ENCODE measurements around the gene AHRR.
A peak's percentile ranks its signal among the peaks of the same experiment; 100 is the strongest.
"Not testable (repeated sequence)": the region's sequence is repeated elsewhere in the genome, so short reads cannot be mapped to it uniquely, and the experiment has no call there.

The AHRR gene

DNA sequence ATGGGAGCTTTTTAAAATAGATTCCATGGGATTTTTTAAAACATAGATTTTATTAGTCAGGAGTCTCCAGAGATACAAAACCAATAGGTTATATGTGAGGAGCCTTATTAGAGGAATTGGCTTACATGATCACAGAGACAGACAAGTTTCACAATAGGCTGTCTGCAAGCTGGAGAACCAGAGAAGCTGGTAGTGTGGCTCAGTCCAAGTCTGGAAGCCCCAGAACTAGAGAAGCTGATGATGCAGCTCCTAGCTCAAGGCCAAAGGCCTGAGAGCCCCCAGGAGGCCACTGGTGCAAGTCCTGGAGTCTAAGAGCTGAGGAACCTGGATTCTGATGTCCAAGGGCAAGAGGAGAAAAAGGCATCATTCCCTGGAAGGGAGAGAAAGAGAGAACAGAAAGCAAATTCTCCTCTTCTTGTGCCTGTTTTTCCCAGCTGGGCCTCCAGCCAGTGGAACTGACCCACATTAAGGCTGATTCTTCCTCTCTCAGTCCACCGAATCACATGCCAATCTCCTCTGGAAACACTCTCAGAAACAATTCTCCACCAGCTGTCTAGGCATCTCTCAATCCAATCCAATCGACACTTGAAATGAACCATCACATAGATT lies 59.3 kb downstream of the AHRR start:
- no peak for DNase-seq

GRCh38 chr5:383066-383465 lies 61.6 kb downstream of the AHRR start:
- DNase-seq = no peak

- no peak for DNase-seq
Observed at GRCh38 chr5:383621-384020, 62.1 kb downstream of the AHRR start.

DNA sequence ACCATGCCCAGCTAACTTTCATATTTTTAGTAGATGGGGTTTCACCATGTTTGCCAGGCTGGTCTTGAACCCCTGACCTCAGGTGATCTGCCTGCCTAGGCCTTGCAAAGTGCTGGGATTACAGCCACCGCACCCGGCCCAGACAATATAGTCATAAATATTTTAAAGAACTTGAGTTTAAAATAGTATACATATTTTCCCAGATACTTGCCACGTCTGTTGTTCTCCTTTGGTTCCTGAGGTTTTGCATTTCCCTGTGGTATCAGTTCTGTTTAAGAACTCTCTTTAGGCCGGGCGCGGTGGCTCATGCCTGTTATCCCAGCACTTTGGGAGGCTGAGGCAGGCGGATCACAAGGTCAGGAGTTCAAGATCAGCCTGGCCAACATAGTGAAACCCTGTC lies 63.1 kb downstream of the AHRR start:
- not testable (repeated sequence) for DNase-seq

GRCh38 chr5:385321-385720 lies 63.8 kb downstream of the AHRR start:
- no peak for DNase-seq

DNA sequence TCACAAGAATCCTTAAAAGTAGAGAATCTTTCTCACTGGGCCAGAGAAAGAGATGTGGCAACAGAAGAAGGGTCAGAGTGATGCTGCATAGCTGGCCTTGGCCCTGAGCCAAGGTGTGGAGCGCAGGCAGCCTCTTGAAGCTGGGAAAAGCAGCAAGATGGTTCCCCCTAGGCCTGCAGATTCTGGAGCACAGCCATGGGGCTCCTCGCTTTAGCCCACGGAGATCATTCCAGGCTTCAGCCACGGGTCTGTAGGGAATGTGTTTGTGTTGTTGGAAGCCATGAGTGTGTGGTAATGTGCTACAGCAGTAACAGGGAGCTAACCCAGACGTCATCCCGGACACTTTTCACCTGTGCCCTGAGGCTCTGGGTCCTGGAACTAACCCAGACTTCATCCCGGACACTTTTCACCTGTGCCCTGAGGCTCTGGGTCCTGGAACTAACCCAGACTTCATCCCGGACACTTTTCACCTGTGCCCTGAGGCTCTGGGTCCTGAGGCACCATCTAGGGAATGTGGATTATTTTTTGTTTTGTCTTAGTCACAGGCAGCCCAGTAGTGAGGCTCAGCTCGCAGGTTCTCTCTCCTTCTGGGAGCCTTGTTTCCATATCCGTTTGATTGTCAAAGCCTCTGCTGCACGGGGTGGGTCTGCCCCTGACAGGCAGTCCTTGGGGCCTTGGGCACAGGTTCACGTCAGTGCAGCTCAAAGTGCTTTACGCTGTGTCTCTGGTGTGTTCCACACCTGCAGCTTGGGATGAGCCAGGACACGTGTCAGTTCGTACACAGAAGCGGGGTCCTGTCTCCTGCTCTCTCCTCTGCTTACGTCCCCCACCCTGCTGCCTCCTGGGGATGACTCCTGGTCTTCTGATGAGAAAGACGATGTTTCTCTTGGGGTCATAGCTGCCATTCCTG lies 65.2 kb downstream of the AHRR start:
- DNase-seq = no peak

GRCh38 chr5:387491-388265 lies 66.2 kb downstream of the AHRR start:
- no peak for DNase-seq

DNA sequence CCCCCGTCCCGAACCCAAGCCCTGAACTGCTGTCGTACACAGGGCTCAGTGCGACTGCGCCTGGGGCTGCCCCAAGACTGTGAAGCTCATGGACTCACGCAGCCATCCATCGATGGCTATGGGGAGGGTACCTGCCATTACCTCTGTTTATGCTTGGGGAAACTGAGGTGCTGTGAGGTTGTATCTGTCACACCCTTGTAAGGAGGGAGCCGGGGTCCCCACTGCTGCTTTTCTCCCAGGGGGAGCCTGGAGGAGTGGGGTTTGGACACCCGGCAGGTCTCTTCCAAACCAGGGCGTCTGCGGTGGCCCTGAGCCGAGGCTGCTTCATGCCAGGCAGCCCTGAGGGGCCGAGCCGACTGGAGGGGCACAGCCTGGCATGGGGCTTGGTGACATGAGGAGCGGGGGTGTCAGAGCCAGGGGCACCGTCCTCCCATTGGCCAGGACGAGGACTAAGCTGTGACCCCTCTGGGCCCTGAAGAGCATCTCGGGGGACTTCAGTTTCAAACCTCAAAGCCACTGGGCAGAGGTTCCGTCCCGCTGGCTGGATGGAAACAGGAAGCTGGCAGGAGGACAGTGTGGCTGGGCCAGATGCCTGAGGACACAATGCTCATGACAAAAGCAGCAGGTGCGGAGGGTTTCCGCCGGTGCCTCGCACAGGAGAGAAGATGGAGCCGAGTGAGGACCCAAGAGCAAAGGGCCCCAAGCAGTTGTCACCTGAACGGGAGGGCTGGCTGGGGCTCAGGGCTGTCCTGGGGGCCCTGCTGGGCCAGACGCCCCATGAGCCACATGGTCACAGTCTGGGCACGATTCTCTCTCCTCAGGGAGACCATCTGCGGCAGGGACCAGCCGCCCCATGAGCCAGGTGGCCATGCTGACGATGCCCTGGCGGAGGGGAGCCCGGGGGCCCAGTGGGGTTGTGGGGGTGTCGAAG lies 67.0 kb downstream of the AHRR start:
- DNase-seq = peak; percentile 52

GRCh38 chr5:389197-389821 lies 67.8 kb downstream of the AHRR start:
- DNase-seq = no peak

DNA sequence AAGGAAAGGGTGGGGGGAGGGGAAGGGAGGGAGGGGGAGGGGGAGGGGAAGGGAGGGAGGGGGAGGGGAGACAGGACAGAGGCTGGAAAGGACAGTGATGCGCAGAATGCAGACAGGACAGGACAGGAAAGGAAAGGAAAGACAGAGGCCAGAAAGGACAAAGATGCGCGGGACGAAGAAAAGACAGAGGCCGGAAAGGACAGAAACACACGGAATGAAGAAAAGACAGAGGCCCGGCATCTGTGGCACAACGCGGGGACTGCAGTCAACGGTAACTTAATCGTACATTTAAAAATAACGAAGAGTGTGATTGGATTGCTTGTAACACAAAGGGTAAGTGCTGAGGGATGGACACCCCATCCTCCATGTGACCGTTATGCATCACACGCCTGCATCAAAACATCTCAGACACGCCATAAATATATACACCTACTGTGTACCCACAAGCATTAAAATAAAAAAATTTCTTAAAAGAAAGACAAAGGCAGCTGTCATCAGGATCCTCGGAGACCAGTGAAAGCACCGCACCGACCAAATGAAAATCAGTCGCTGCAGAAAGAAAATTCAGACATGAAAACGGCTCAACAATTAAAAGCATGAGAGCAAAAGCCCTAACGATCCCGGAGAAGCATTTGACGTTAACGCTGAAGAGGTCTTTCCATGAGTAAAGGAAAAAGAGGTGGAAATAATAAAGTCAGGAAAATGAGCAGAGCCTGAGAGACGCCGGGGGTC lies 68.5 kb downstream of the AHRR start:
- DNase-seq = no peak

DNA sequence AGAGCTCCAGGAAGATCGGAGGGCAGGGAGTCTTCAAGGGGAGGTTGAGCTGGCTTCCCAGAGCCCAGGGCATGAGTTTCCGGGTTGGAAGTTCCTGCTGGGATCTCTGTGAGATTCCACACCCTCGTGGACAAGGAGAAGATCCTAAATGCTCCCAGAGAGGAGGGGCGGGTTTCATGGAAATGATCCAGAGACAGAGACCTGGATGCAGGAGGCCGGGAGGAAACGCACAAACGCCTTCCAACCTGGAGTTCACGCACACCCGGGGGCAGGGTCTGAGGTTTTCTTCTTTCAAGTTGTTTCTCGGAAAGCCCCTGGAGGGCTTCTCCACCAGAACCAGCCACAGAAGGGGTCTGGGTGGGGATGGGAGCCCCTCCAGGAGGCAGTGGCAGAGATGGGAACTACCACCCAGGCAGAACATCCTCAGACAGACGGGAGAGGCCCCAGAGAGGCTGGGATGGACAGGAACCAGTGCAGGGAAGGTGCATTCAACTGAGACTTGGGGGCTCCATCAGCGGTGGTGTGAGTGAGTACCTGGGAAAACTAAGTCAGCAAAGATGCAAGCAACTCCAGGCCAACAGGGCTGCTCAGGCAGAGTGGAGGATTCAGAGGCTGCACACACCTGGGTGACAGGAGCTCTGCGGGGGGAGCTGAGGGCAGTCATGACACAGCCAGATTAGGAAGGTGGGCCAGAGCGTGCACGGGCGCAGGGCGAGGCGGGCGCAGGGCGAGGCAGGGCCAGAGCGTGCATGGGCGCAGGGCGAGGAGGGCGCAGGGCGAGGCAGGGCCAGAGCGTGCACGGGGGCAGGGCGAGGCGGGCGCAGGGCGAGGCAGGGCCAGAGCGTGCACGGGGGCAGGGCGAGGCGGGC lies 69.3 kb downstream of the AHRR start:
- DNase-seq = no peak

GRCh38 chr5:392431-392988 lies 71.0 kb downstream of the AHRR start:
- DNase-seq = no peak

- no peak for DNase-seq
Observed at GRCh38 chr5:393846-394275, 72.3 kb downstream of the AHRR start.

- no peak for DNase-seq
Observed at GRCh38 chr5:394671-395155, 73.2 kb downstream of the AHRR start.

GRCh38 chr5:395156-395920 lies 73.8 kb downstream of the AHRR start:
- no peak for DNase-seq

DNA sequence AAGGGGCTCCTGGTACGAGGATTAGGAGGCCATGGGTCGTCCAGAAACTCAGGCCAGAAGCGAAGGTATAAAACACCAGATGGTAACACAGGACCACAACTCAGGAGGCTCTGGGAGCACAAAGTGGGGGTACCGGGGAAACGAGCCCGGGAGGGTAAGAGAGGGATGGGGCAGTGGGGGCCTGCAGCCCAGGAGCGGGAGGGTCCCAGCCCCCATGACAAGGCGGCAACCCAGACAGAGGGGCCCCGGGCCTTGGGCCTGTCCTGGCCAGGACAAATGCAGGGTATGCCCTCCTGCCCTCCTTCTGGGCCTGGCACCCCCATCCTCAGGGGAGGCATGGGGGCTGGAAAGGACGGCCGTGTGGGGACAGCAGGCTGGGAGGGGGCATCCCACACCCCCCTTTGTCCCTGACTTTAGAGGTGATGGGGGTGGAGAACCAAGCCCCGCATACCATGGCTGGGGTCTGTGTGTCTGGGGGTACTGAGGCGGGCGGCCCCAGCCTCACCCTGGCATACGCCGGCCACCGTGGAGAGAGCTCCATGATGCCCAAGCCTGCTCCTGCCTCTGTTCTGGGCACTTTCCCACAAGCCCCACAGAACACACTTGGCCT lies 74.5 kb downstream of the AHRR start:
- DNase-seq = no peak

DNA sequence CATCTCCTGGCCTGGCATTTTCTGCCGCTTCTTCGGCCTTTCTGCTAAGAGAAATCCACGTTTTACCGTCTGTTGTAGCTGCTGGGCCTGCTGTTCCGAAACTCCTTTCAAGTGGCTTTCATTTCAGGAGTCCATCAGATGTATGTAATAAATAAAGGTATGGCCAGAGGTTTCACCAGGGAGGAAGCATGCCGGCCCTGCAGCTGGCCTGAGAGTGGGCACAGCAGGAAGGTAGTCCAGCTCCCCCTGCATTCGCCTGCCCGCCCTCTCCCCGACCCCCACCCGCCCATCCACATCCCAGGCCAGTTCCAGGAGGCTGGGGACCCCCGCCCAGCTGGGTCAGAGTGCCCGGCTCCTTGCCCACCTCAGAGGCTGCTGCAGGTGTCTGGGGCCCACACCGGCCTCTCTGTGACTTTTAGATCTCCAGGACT lies 75.0 kb downstream of the AHRR start:
- DNase-seq = no peak

DNA sequence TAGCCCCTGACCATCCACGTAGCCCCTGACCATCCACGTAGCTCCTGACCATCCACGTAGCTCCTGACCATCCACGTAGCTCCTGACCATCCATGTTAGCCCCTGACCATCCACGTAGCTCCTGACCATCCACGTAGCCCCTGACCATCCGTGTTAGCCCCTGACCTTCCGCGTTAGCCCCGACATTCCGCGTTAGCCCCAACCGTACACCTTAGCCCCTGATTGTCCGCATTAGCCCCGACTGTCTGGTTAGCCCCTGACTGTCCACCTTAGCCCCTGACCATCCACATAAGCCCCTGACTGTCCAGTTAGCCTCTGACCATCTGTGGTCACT lies 76.6 kb downstream of the AHRR start:
- not testable (repeated sequence) for DNase-seq
